Measurements from ENCODE around the gene SLC5A6. TPM values are rescaled to one million over a fixed set of nuclear protein-coding genes. Genes with fewer than 3 reads are reported as not detected.

Gene SLC5A6
- total and polyA plus RNA-seq, 2 of the 8 experiments (the other 6 are each of a cell fraction or from before 2014, with no cell fraction given), result 118 to 183 TPM

- H3K9me3 ChIP-seq (ENCODE audit: insufficient read depth in 2 of 2, low read depth in 1 of 2, low read length in 1 of 2), result no peaks in the 10 kb centered on the region
- CTCF ChIA-PET (ENCODE audit: partially characterized antibody), result interaction anchor here (1.0 to 2.0 kb wide), 8 partner anchors 18 to 137 kb away, joined by 3 to 6 read pairs (median 4); no protein-coding TSS in a partner anchor
- DNase-seq (ENCODE audit: low read depth in 1 of 2, low spot score in 2 of 2), result no peak
- H3K27me3 ChIP-seq (replicated peaks in 1 of 4; ENCODE audit: control insufficient read depth in 3 of 4, extremely low read depth in 1 of 4, insufficient read depth in 3 of 4, low read length in 3 of 4), result no peaks in the 10 kb centered on the region
- 94% methylated on average over 2 of the region's 2 CpGs; no CpG with 5 or more reads in 1 of the 2 experiments for WGBS, 2 experiments (ENCODE audit: extremely low coverage in 1 of 2, insufficient coverage in 1 of 2, insufficient read length in 1 of 2, insufficient replicate concordance in 2 of 2, low coverage in 1 of 2, low lambda C conversion rate in 2 of 2, missing lambda C conversion rate in 1 of 2)
- FAIRE-seq, result no peak
- H3K4me1 ChIP-seq (replicated peaks in 1 of 4; ENCODE audit: control insufficient read depth in 3 of 4, insufficient read depth in 4 of 4, low read length in 3 of 4), result peaks cover 0 to 9% (median 5%) of the 10 kb centered on the region in 4 experiments; a peak in 6 of 7 replicates
- no peak overlapping the region for H3K14ac ChIP-seq (ENCODE audit: insufficient read length)
- H3K18ac ChIP-seq (ENCODE audit: extremely low read depth, low read length), result no peak overlapping the region
- H2BK12ac ChIP-seq (ENCODE audit: low read depth, low read length), result no peak overlapping the region
- H3K36me3 ChIP-seq (ENCODE audit: control insufficient read depth in 2 of 4, insufficient read depth in 4 of 4, low read length in 3 of 4), result peaks cover 34 to 67% (median 52%) of the 10 kb centered on the region in 4 experiments
- H3K9ac ChIP-seq (replicated peaks in 1 of 4; ENCODE audit: extremely low read depth in 1 of 4, low read depth in 3 of 4, low read length in 3 of 4), result no peak overlapping the region
- H3K23me2 ChIP-seq (ENCODE audit: low read depth, low read length), result peaks cover 4% of the 10 kb centered on the region
- no peak overlapping the region for H2BK15ac ChIP-seq (ENCODE audit: low read length)
- H2BK20ac ChIP-seq (ENCODE audit: low read length), result no peak overlapping the region
- H3K79me2 ChIP-seq (ENCODE audit: control insufficient read depth in 1 of 2, insufficient read depth in 2 of 2, low read length in 2 of 2), result peaks cover 7 to 22% of the 10 kb centered on the region in 2 experiments
- no peak overlapping the region; a peak in 1 of 4 replicates for H3K4me2 ChIP-seq (ENCODE audit: insufficient read depth in 1 of 2, low read depth in 2 of 2, low read length in 2 of 2)
- H3K4me3 ChIP-seq (ENCODE audit: extremely low read depth in 1 of 4, insufficient read depth in 2 of 4, low read depth in 3 of 4, low read length in 4 of 4), result no peak overlapping the region
- no peak overlapping the region for H2BK120ac ChIP-seq (replicated peaks; ENCODE audit: low read depth, low read length)
- H2AK5ac ChIP-seq (ENCODE audit: low read depth, low read length), result no peak overlapping the region
- no peak overlapping the region for H4K5ac ChIP-seq (ENCODE audit: insufficient read length, low read depth, low read length)
- H4K20me1 ChIP-seq (replicated peaks in 1 of 2; ENCODE audit: control insufficient read depth in 1 of 2, insufficient read depth in 2 of 2, low read length in 2 of 2), result peaks cover 2 to 4% of the 10 kb centered on the region in 2 experiments
- no peak overlapping the region for H3K56ac ChIP-seq (replicated peaks; ENCODE audit: insufficient read length, low read depth, low read length)
- no peak overlapping the region for H4K91ac ChIP-seq (replicated peaks; ENCODE audit: insufficient read length, low read length)
- no peak overlapping the region for H3K23ac ChIP-seq (ENCODE audit: insufficient read length)
- H2AFZ ChIP-seq (ENCODE audit: low read length), result no peak overlapping the region
- POLR2A ChIA-PET (ENCODE audit: partially characterized antibody), result interaction anchor here (0.8 to 29.6 kb wide), 9 partner anchors 8 to 132 kb away, joined by 3 to 835 read pairs (median 6); partner anchors contain the start of genes ATRAID, SLC5A6 and TRIM54
- H2BK5ac ChIP-seq (ENCODE audit: low read depth, low read length), result no peak overlapping the region
- H3K4ac ChIP-seq (replicated peaks; ENCODE audit: insufficient read length, low read depth, low read length), result no peak overlapping the region
- H3K27ac ChIP-seq (ENCODE audit: low read depth, low read length), result no peak overlapping the region
- peaks cover 3% of the 10 kb centered on the region; the same call in 1 of the 2 replicates for H3K79me1 ChIP-seq (ENCODE audit: low read depth, low read length)
- no peak overlapping the region for H4K8ac ChIP-seq (ENCODE audit: extremely low read depth, insufficient read depth, low read length)
- TF ChIP-seq PHF8 (conservative IDR thresholded peaks at IDR 0.05; ENCODE audit: low read depth, low read length), result no peak
- TF ChIP-seq ASH2L (IDR thresholded peaks at IDR 0.05; ENCODE audit: low read length), result no peak
- TF ChIP-seq RAD21 (IDR thresholded peaks at IDR 0.05 in 1 of 2, conservative IDR thresholded peaks at IDR 0.05 in 1 of 2; ENCODE audit: low read depth in 2 of 2, low read length in 2 of 2), result no peak
- TF ChIP-seq KDM5A (IDR thresholded peaks at IDR 0.05; ENCODE audit: low read length), result no peak
- no peak for TF ChIP-seq NANOG (IDR thresholded peaks at IDR 0.05; ENCODE audit: insufficient read depth, low read depth, low read length, poor library complexity, severe bottlenecking)
- no peak for TF ChIP-seq USF2 (IDR thresholded peaks at IDR 0.05; ENCODE audit: low read length)
- TF ChIP-seq JUN (IDR thresholded peaks at IDR 0.05; ENCODE audit: low read depth, low read length), result no peak
- TF ChIP-seq EGR1 (IDR thresholded peaks at IDR 0.05; ENCODE audit: borderline replicate concordance, low read depth, low read length), result no peak
- TF ChIP-seq SUZ12 (IDR thresholded peaks at IDR 0.05; ENCODE audit: low read length), result no peak
- no peak for TF ChIP-seq CTBP2 (IDR thresholded peaks at IDR 0.05; ENCODE audit: borderline replicate concordance, insufficient read depth, insufficient read length, low read length)
- no peak for TF ChIP-seq SP1 (IDR thresholded peaks at IDR 0.05; ENCODE audit: low read depth, low read length)
- no peak for TF ChIP-seq SP2 (IDR thresholded peaks at IDR 0.05; ENCODE audit: low read length)
Observed at GRCh38 chr2:27219091-27219490, 7.0 kb upstream of the SLC5A6 start.
